SK-N-SH treated with all-trans-retinoic acid at 6 μM for 48 hours (cell line): ENCODE measurements around the gene GXYLT1.
A peak's percentile ranks its signal among the peaks of the same experiment; 100 is the strongest.

Experiments
- ATAC-seq: fragments of 200-7000 bp; cut with Tn5 transposase; 3 replicates; pipeline ENCODE4 v1.9.1; 2020; ENCODE audit warnings: mild to moderate bottlenecking, moderate library complexity
- ARNTL ChIP-seq: fragments of 450-650 bp; formaldehyde crosslinking; IDR thresholded peaks from 2 replicates; pipeline ENCODE4 v1.5.0; 2020; ENCODE audit warnings: low read depth, mild to moderate bottlenecking, moderate library complexity, borderline replicate concordance
- BACH2 ChIP-seq: fragments of 250-450 bp; sonication (Bioruptor Pico); IDR thresholded peaks from 2 replicates; pipeline ENCODE4 v1.9.0; 2021; ENCODE audit warnings: mild to moderate bottlenecking, borderline replicate concordance
- CREB5 ChIP-seq: fragments of 250-450 bp; sonication (Bioruptor Pico); IDR thresholded peaks from 2 replicates; pipeline ENCODE4 v1.5.1; 2020; ENCODE audit warnings: low read depth, mild to moderate bottlenecking, moderate library complexity
- CSDC2 ChIP-seq: fragments of 250-450 bp; sonication (Bioruptor Pico); IDR thresholded peaks from 2 replicates; pipeline ENCODE4 v1.5.0; 2020; ENCODE audit warnings: mild to moderate bottlenecking, moderate library complexity
- CSRNP3 ChIP-seq: fragments of 250-450 bp; sonication (Bioruptor Pico); IDR thresholded peaks from 2 replicates; pipeline ENCODE4 v1.5.1; 2021; ENCODE audit warnings: mild to moderate bottlenecking, moderate library complexity
- ESRRG ChIP-seq: fragments of 250-450 bp; sonication (Bioruptor Pico); IDR thresholded peaks from 2 replicates; pipeline ENCODE4 v1.6.1; 2021; ENCODE audit warnings: mild to moderate bottlenecking
- GLIS3 ChIP-seq: fragments of 250-450 bp; sonication (Bioruptor Pico); IDR thresholded peaks from 2 replicates; pipeline ENCODE4 v1.5.0; 2020; ENCODE audit warnings: mild to moderate bottlenecking, moderate library complexity
- ISL1 ChIP-seq: fragments of 250-450 bp; sonication (Bioruptor Pico); IDR thresholded peaks from 2 replicates; pipeline ENCODE4 v2.1.2; 2022; ENCODE audit warnings: mild to moderate bottlenecking, moderate library complexity
- OSR1 ChIP-seq: fragments of 250-450 bp; sonication (Bioruptor Pico); IDR thresholded peaks from 2 replicates; pipeline ENCODE4 v1.8.0; 2022; ENCODE audit warnings: moderate library complexity, mild to moderate bottlenecking, inconsistent platforms
- PATZ1 ChIP-seq: fragments of 250-450 bp; sonication (Bioruptor Pico); IDR thresholded peaks from 2 replicates; pipeline ENCODE4 v1.8.0; 2020; ENCODE audit warnings: mild to moderate bottlenecking, moderate library complexity, borderline replicate concordance
- POU6F1 ChIP-seq: fragments of 250-450 bp; sonication (Bioruptor Pico); IDR thresholded peaks from 2 replicates; pipeline ENCODE4 v1.8.0; 2021; ENCODE audit warnings: low read depth, mild to moderate bottlenecking, moderate library complexity, borderline replicate concordance
- PPARA ChIP-seq: fragments of 250-450 bp; sonication (Bioruptor Pico); IDR thresholded peaks from 2 replicates; pipeline ENCODE4 v1.5.0; 2020; ENCODE audit warnings: mild to moderate bottlenecking, borderline replicate concordance
- RARB ChIP-seq: fragments of 250-450 bp; sonication (Bioruptor Pico); IDR thresholded peaks from 2 replicates; pipeline ENCODE4 v1.8.0; 2021; ENCODE audit warnings: mild to moderate bottlenecking, moderate library complexity
- SNAI2 ChIP-seq: fragments of 250-450 bp; sonication (Bioruptor Pico); IDR thresholded peaks from 2 replicates; pipeline ENCODE4 v1.5.0; 2020; ENCODE audit warnings: mild to moderate bottlenecking, moderate library complexity
- TCF4 ChIP-seq: fragments of 250-450 bp; sonication (Bioruptor Pico); IDR thresholded peaks from 2 replicates; pipeline ENCODE4 v1.8.0; 2021; ENCODE audit warnings: mild to moderate bottlenecking, moderate library complexity, borderline replicate concordance
- TOX ChIP-seq: fragments of 250-450 bp; sonication (Bioruptor Pico); IDR thresholded peaks from 2 replicates; pipeline ENCODE4 v1.8.0; 2021; ENCODE audit warnings: mild to moderate bottlenecking, moderate library complexity, borderline replicate concordance
- ZC3H10 ChIP-seq: fragments of 250-450 bp; sonication (Bioruptor Pico); IDR thresholded peaks from 2 replicates; pipeline ENCODE4 v1.5.1; 2021; ENCODE audit warnings: mild to moderate bottlenecking, moderate library complexity
- ZFP3 ChIP-seq: fragments of 250-450 bp; sonication (Bioruptor Pico); IDR thresholded peaks from 2 replicates; pipeline ENCODE4 v1.5.0; 2020; ENCODE audit warnings: mild to moderate bottlenecking, moderate library complexity
- ZFP30 ChIP-seq: fragments of 450-650 bp; formaldehyde crosslinking; IDR thresholded peaks from 2 replicates; pipeline ENCODE4 v1.5.0; 2022; ENCODE audit warnings: mild to moderate bottlenecking, moderate library complexity
- ZNF565 ChIP-seq: fragments of 450-650 bp; formaldehyde crosslinking; conservative IDR thresholded peaks from 2 replicates; pipeline ENCODE4 v1.5.0; 2020; ENCODE audit warnings: low read depth, mild to moderate bottlenecking, moderate library complexity
- ZNF70 ChIP-seq: fragments of 450-650 bp; formaldehyde crosslinking; IDR thresholded peaks from 2 replicates; pipeline ENCODE4 v1.5.0; 2020; ENCODE audit warnings: mild to moderate bottlenecking, moderate library complexity
- ZNF8 ChIP-seq: fragments of 450-650 bp; formaldehyde crosslinking; IDR thresholded peaks from 2 replicates; pipeline ENCODE4 v1.5.0; 2020; ENCODE audit warnings: mild to moderate bottlenecking, moderate library complexity

Gene GXYLT1

GRCh38 chr12:42085594-42085993 lies 59.1 kb downstream of the GXYLT1 start:
- TF ChIP-seq ZFP30 (CRISPR knock-in tag) (no peak), TCF4 (no peak), CREB5 (no peak), CSDC2 (no peak), TOX (CRISPR knock-in tag) (no peak), GLIS3 (CRISPR knock-in tag) (no peak), ZNF70 (CRISPR knock-in tag) (no peak), PPARA (CRISPR knock-in tag) (no peak), ESRRG (CRISPR knock-in tag) (no peak), CSRNP3 (CRISPR knock-in tag) (no peak)
- peak; percentile 14 for ATAC-seq

- ATAC-seq: peak; percentile 70
- TF ChIP-seq CSRNP3 (CRISPR knock-in tag) (no peak), ZNF8 (CRISPR knock-in tag) (no peak), ZFP30 (CRISPR knock-in tag) (no peak), ISL1 (CRISPR knock-in tag) (no peak), PPARA (CRISPR knock-in tag) (no peak), GLIS3 (CRISPR knock-in tag) (no peak), CSDC2 (no peak), ZNF565 (CRISPR knock-in tag) (no peak)
- TF ChIP-seq, all 23 proteins: peak for 0
Observed at GRCh38 chr12:42084522-42084921, 60.2 kb downstream of the GXYLT1 start.

- no peak for TF ChIP-seq CREB5
- TF ChIP-seq TCF4: no peak
- TF ChIP-seq ARNTL: no peak
- no peak for TF ChIP-seq OSR1 (CRISPR knock-in tag)
- no peak for TF ChIP-seq CSRNP3 (CRISPR knock-in tag)
- TF ChIP-seq ZC3H10: no peak
- TF ChIP-seq RARB (CRISPR knock-in tag): no peak
- no peak for TF ChIP-seq ESRRG (CRISPR knock-in tag)
- TF ChIP-seq ZNF565 (CRISPR knock-in tag): no peak
- TF ChIP-seq ZNF8 (CRISPR knock-in tag): no peak
- no peak for TF ChIP-seq CSDC2
- no peak for TF ChIP-seq TOX (CRISPR knock-in tag)
- no peak for TF ChIP-seq PPARA (CRISPR knock-in tag)
- no peak for TF ChIP-seq GLIS3 (CRISPR knock-in tag)
- TF ChIP-seq ZNF70 (CRISPR knock-in tag): no peak
- no peak for TF ChIP-seq BACH2 (CRISPR knock-in tag)
- TF ChIP-seq PATZ1: no peak
- TF ChIP-seq ZFP3 (CRISPR knock-in tag): no peak
- TF ChIP-seq POU6F1: no peak
- TF ChIP-seq SNAI2 (CRISPR knock-in tag): no peak
- ATAC-seq: no peak
Observed at GRCh38 chr12:42076976-42077375, 67.7 kb downstream of the GXYLT1 start.
